ENCODE results near the gene GALNT2.

DNA sequence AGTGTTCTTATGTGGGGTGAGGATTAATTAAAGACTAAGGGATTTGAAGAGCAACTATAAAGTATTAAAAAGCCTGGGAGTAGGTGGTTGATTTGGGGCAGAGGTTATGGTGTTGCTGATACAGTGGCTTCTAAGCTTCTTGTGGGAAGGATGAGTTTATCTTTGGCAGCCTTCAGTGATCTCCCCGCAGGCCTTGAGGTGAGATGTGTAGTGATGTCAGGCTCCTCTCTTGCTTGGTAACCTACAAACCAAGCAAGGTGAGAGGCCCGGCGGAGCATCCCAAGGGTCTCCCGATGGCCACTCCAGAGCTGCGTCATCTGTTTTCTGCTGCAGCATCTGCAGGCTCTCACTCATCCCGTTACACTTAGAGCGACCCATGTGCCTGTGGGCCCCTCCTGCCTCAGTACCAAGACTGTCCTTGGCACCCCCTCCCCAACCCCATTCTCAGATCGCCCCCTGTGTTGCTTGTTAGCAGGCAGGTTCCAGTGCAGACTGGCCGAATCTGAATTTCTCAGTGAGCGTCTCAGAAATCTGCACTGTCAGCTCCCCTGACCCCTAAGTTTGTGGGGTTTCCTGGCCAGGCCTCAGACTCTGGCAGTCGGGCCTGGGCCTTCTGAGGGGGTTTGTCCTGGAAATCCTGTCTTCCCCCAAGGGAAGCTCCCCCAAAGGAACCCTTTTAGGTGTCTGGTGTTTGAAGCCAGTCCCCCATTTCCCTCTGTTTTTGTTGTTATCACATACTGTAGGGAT lies 77.9 kb downstream of the GALNT2 start:
- TF ChIP-seq YY1 (IDR thresholded peaks at IDR 0.05; ENCODE audit: insufficient read depth, insufficient replicate concordance, low read depth, low read length) = no peak
- TF ChIP-seq, protein P1, sequence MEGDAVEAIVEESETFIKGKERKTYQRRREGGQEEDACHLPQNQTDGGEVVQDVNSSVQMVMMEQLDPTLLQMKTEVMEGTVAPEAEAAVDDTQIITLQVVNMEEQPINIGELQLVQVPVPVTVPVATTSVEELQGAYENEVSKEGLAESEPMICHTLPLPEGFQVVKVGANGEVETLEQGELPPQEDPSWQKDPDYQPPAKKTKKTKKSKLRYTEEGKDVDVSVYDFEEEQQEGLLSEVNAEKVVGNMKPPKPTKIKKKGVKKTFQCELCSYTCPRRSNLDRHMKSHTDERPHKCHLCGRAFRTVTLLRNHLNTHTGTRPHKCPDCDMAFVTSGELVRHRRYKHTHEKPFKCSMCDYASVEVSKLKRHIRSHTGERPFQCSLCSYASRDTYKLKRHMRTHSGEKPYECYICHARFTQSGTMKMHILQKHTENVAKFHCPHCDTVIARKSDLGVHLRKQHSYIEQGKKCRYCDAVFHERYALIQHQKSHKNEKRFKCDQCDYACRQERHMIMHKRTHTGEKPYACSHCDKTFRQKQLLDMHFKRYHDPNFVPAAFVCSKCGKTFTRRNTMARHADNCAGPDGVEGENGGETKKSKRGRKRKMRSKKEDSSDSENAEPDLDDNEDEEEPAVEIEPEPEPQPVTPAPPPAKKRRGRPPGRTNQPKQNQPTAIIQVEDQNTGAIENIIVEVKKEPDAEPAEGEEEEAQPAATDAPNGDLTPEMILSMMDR (CRISPR knock-in tag; IDR thresholded peaks at IDR 0.05) = no peak

All from HepG2 (cell line).